Kidney (tissue), 14 donors: ENCODE results near the gene HLA-G. TPM values are rescaled to one million over a fixed set of nuclear protein-coding genes. Genes with fewer than 3 reads are reported as not detected.

Source experiments
- DNase-seq, 5 donors: peaks; one replicate each; pipeline ENCODE4 v3.0.0-alpha.2; 2013 to 2020
- FAIRE-seq: peaks from 2 replicates; lab custom pipeline; 2012; peaks lifted over from hg19 to GRCh38; lab: Jason Lieb, UNC
- H3K27ac ChIP-seq, 2 donors: one replicate each; pipeline ENCODE4 v1.7.0; 2013; ENCODE audit warnings: low read depth in 2 of 2, low read length in 2 of 2, inconsistent platforms in 1 of 2
- H3K27me3 ChIP-seq: one replicate; pipeline ENCODE4 v1.7.1; 2013; ENCODE audit warnings: low read length, inconsistent platforms; ENCODE audit not compliant: control insufficient read depth, insufficient read depth
- H3K36me3 ChIP-seq, 3 donors: one replicate each; pipeline versions ENCODE4 v1.7.0 to v1.7.1; 2013; ENCODE audit warnings: low read length in 3 of 3, control low read depth in 1 of 3, inconsistent platforms in 1 of 3; ENCODE audit not compliant: insufficient read depth in 3 of 3, control insufficient read depth in 2 of 3
- H3K4me1 ChIP-seq, 3 donors: one replicate each; pipeline versions ENCODE4 v1.7.0 to v1.7.1; 2013; ENCODE audit warnings: low read length in 3 of 3, inconsistent platforms in 1 of 3, low read depth in 1 of 3; ENCODE audit not compliant: control insufficient read depth in 2 of 3, insufficient read depth in 2 of 3
- H3K4me3 ChIP-seq, 3 donors: one replicate each; pipeline versions ENCODE4 v1.7.0 to v1.8.1; 2013; ENCODE audit warnings: low read length in 3 of 3, control low read depth in 1 of 3, inconsistent platforms in 1 of 3
- H3K9ac ChIP-seq, 3 donors: one replicate each; pipeline versions ENCODE4 v1.7.0 to v1.7.1; 2013; ENCODE audit warnings: low read length in 3 of 3, control low read depth in 1 of 3, inconsistent platforms in 1 of 3
- H3K9me3 ChIP-seq, 3 donors: one replicate each; pipeline versions ENCODE4 v1.7.0 to v1.7.1; 2013; ENCODE audit warnings: low read length in 3 of 3, control low read depth in 1 of 3, inconsistent platforms in 1 of 3; ENCODE audit not compliant: control insufficient read depth in 2 of 3, insufficient read depth in 1 of 3
- intact Hi-C: fragments of 100-400 bp; cut with DNase I; formaldehyde crosslinking; loops from one replicate; pipeline ENCODE4 v1.11.1; 2022
- polyA plus RNA-seq: library from polyadenylated mRNA; stranded (reverse); fragments of 350-450 nt; fragmentation: Illumina TruSeq; extraction: RNeasy Lipid Tissue Mini Kit (QIAGEN cat#74804); gene quantifications from one replicate; pipeline ENCODE4 v1.2.3, GENCODE V29; 2014; ENCODE audit warnings: low read depth, low replicate concordance; ENCODE audit not compliant: insufficient read depth
- total RNA-seq: library from RNA; stranded (reverse); fragmentation: NEBNext Ultra II Directional; extraction: Animal tissue kit (Norgen Biotek cat#: 25700); gene quantifications from one replicate; pipeline ENCODE4 v1.2.1, GENCODE V29; 2021
- TF ChIP-seq, protein P1 (sequence below): IDR thresholded peaks from 3 replicates; pipeline ENCODE4 v1.5.1; 2012; ENCODE audit warnings: mild to moderate bottlenecking, moderate library complexity, borderline replicate concordance; ENCODE audit not compliant: insufficient read depth; ENCODE audit errors: extremely low read depth
- donor health status: control.
- donor health status: control.
- donor health status: control.
- donor health status: control.
- donor health status: control.
- donor health status: DM: yes; HTN: yes; CAD: no.
- donor health status: Normal renal cell carcinoma (clear cell type).

HLA-G gene
- total and polyA plus RNA-seq, 2 donors from 2014 or later = 0.35 to 0.37 TPM

DNA sequence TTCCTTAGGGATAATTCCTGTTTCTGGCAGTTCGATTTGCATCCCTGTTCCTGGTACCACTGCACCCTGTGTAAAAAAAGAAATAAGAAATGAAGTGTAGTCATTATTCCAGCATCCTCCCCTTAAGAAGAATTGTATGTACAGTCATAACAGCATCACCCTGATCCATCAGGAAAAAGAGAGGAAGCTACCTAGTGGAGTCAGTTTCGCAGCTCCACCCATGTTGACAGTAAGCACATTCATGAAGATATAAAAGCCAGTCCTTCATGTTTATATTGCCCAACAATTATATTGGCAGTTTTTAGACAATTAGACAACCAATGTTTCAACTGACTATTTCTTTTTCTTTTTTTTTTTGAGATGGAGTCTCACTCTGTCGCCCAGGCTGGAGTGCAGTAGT lies 21.2 kb upstream of the HLA-G start:
- TF ChIP-seq, protein P1, sequence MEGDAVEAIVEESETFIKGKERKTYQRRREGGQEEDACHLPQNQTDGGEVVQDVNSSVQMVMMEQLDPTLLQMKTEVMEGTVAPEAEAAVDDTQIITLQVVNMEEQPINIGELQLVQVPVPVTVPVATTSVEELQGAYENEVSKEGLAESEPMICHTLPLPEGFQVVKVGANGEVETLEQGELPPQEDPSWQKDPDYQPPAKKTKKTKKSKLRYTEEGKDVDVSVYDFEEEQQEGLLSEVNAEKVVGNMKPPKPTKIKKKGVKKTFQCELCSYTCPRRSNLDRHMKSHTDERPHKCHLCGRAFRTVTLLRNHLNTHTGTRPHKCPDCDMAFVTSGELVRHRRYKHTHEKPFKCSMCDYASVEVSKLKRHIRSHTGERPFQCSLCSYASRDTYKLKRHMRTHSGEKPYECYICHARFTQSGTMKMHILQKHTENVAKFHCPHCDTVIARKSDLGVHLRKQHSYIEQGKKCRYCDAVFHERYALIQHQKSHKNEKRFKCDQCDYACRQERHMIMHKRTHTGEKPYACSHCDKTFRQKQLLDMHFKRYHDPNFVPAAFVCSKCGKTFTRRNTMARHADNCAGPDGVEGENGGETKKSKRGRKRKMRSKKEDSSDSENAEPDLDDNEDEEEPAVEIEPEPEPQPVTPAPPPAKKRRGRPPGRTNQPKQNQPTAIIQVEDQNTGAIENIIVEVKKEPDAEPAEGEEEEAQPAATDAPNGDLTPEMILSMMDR = no peak
- intact Hi-C loops = no loop called here
- no peak overlapping the region for H3K27ac ChIP-seq
- no peaks in the 10 kb centered on the region for H3K9me3 ChIP-seq
- peaks cover 4% of the 10 kb centered on the region for H3K27me3 ChIP-seq
- no peak for FAIRE-seq
- no peak for DNase-seq
- H3K4me1 ChIP-seq = no peaks in the 10 kb centered on the region
- H3K36me3 ChIP-seq = no peaks in the 10 kb centered on the region
- no peak overlapping the region for H3K9ac ChIP-seq
- no peak overlapping the region for H3K4me3 ChIP-seq

DNA sequence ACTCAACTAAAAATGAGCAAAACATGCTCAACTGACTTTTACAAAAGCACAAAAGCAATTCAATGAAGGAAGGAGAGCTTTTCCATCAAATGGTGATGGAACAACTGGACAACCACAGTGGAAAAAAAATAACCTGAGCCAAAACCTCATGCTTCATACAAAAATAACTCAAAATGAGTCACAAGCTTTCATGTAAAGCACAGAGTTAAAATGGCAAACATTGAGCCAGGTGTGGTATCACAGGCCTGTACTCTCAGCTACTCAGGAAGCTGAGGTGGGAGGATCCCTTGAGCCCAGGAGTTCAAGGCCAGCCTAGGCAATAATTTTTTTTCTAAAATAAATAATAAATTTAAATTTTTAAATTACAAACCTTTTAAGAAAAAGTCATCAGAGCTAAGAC lies 18.4 kb upstream of the HLA-G start:
- H3K4me3 ChIP-seq = no peak overlapping the region
- H3K4me1 ChIP-seq = no peaks in the 10 kb centered on the region
- no peaks in the 10 kb centered on the region for H3K9me3 ChIP-seq
- no peak overlapping the region for H3K27ac ChIP-seq
- intact Hi-C loops = no loop called here
- H3K27me3 ChIP-seq = peaks cover 4% of the 10 kb centered on the region
- no peak overlapping the region for H3K9ac ChIP-seq
- TF ChIP-seq, protein P1 = no peak
- DNase-seq (no peak), FAIRE-seq (no peak)
- no peaks in the 10 kb centered on the region for H3K36me3 ChIP-seq

DNA sequence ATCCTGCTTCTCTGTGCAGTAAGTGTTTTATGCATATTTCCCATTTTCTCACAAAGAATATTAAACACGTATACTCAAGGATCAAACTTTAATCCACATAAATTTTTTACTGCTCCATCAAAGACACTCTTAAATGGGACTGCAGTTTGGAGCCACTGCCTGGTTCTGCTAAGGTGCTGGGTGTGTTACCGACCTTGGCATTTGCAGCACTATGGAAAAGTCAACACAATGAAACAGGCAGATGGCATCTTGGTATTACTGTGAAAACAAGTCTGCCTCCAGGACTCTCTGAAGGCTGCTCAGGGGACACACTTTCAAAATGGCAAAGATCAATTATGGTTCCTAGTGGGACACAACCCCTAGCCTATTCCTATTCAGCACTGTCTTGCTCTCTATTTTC lies 17.3 kb upstream of the HLA-G start:
- H3K27me3 ChIP-seq = peaks cover 4% of the 10 kb centered on the region
- no peaks in the 10 kb centered on the region for H3K36me3 ChIP-seq
- no peaks in the 10 kb centered on the region for H3K4me1 ChIP-seq
- no peak for DNase-seq
- intact Hi-C loops = no loop called here
- no peak overlapping the region for H3K27ac ChIP-seq
- no peak overlapping the region for H3K4me3 ChIP-seq
- no peak for FAIRE-seq
- TF ChIP-seq, protein P1 = no peak
- H3K9ac ChIP-seq = no peak overlapping the region
- no peaks in the 10 kb centered on the region for H3K9me3 ChIP-seq

DNA sequence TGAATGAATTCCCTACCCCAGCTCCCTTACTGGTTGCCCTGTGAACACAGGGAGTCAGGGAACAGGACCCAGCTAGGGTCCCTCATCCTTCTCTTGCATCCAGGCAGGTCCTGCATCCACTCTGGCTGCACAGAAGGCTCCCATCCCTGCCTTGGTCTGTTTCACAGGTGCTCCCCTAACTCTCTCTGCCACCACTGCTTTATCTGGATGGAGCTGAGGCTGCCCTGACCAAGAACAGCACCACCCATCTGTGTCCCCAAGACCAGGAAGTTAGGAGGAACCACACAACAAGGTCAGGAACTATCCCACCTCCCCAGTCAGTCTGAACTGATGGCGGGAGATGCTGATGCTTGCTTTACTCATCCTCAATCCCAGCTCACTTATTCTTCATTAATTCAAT lies 16.2 kb upstream of the HLA-G start:
- TF ChIP-seq, protein P1 = no peak
- no peak overlapping the region for H3K27ac ChIP-seq
- peaks cover 4% of the 10 kb centered on the region for H3K27me3 ChIP-seq
- H3K4me1 ChIP-seq = no peaks in the 10 kb centered on the region
- no peaks in the 10 kb centered on the region for H3K9me3 ChIP-seq
- FAIRE-seq = no peak
- H3K4me3 ChIP-seq = no peak overlapping the region
- no peak overlapping the region for H3K9ac ChIP-seq
- no peaks in the 10 kb centered on the region for H3K36me3 ChIP-seq
- DNase-seq = no peak
- intact Hi-C loops = no loop called here
